Activated CD4-positive, alpha-beta T cell treated with anti-CD3 and anti-CD28 coated beads, Interleukin-2, amount 50 U/mL, for 48 hours (primary cell): Measurements from ENCODE around the gene LRIT2.
"Not testable (repeated sequence)": the region's sequence is repeated elsewhere in the genome, so short reads cannot be mapped to it uniquely, and the experiment has no call there.

Experiments used
- DNase-seq, 2 experiments: peaks; one replicate each; pipeline ENCODE4 v3.0.0-alpha.2; 2020

LRIT2 gene

GRCh38 chr10:84204122-84204521 lies 21.2 kb downstream of the LRIT2 start:
- no peak for DNase-seq

GRCh38 chr10:84202349-84202748 lies 23.0 kb downstream of the LRIT2 start:
- no peak for DNase-seq

GRCh38 chr10:84201682-84202081 lies 23.7 kb downstream of the LRIT2 start:
- DNase-seq, result no peak

GRCh38 chr10:84201244-84201606 lies 24.1 kb downstream of the LRIT2 start:
- DNase-seq, result no peak

GRCh38 chr10:84200537-84201243 lies 24.7 kb downstream of the LRIT2 start:
- no peak for DNase-seq

- no peak for DNase-seq
Measured at GRCh38 chr10:84198206-84198915, 27.0 kb downstream of the LRIT2 start.

GRCh38 chr10:84197643-84198042 lies 27.7 kb downstream of the LRIT2 start:
- DNase-seq, result no peak

GRCh38 chr10:84196941-84197340 lies 28.4 kb downstream of the LRIT2 start:
- no peak for DNase-seq

- DNase-seq, result no peak
Measured at GRCh38 chr10:84196083-84196482, 29.3 kb downstream of the LRIT2 start.

- no peak for DNase-seq
Measured at GRCh38 chr10:84195044-84195830, 30.1 kb downstream of the LRIT2 start.

- DNase-seq, result peak; percentile 29 to 37
Measured at GRCh38 chr10:84194424-84195043, 30.8 kb downstream of the LRIT2 start, which contains the start of gene CDHR1. TSS of gene CDHR1 (plus strand) at chr10:84194537. CDS start at chr10:84194761, 224 bp downstream.

- no peak for DNase-seq
Measured at GRCh38 chr10:84193846-84194423, 31.4 kb downstream of the LRIT2 start.

GRCh38 chr10:84193327-84193726 lies 32.0 kb downstream of the LRIT2 start:
- no peak for DNase-seq

GRCh38 chr10:84191106-84191505 lies 34.2 kb downstream of the LRIT2 start:
- no peak for DNase-seq

GRCh38 chr10:84190621-84191020 lies 34.7 kb downstream of the LRIT2 start:
- DNase-seq, result no peak

- DNase-seq, result no peak
Measured at GRCh38 chr10:84188815-84189214, 36.5 kb downstream of the LRIT2 start.

GRCh38 chr10:84185526-84186175 lies 39.7 kb downstream of the LRIT2 start:
- DNase-seq, result no peak

GRCh38 chr10:84184517-84184916 lies 40.8 kb downstream of the LRIT2 start:
- DNase-seq, result no peak

GRCh38 chr10:84181631-84182030 lies 43.7 kb downstream of the LRIT2 start:
- DNase-seq, result no peak

- not testable (repeated sequence) for DNase-seq
Measured at GRCh38 chr10:84180386-84180785, 45.0 kb downstream of the LRIT2 start.

- no peak for DNase-seq
Measured at GRCh38 chr10:84179059-84179710, 46.2 kb downstream of the LRIT2 start.

GRCh38 chr10:84178160-84178609 lies 47.2 kb downstream of the LRIT2 start:
- DNase-seq, result no peak
